H1 (cell line): Measurements from ENCODE around the gene NANP. TPM values are rescaled to one million over a fixed set of nuclear protein-coding genes. Genes with fewer than 3 reads are reported as not detected.

Experiments
- CTCF ChIA-PET: fragments of 300-600 bp; sonication (Branson Sonifier 250); formaldehyde crosslinking; loops from one replicate; lab custom pipeline; 2021; ENCODE audit not compliant: partially characterized antibody; lab: Charles Lee
- POLR2A ChIA-PET: fragments of 300-600 bp; sonication (Branson Sonifier 250); formaldehyde crosslinking; loops from one replicate; lab custom pipeline; 2021; ENCODE audit warnings: inconsistent platforms; ENCODE audit not compliant: partially characterized antibody; lab: Charles Lee
- DNase-seq, 2 experiments: peaks; one replicate each; pipeline versions ENCODE4 v3.0.0 to v3.0.0-alpha.2; 2010 to 2022; ENCODE audit warnings: low spot score in 2 of 2, low read depth in 1 of 2, mixed read lengths in 1 of 2
- FAIRE-seq: peaks from 2 replicates; lab custom pipeline; 2011; peaks lifted over from hg19 to GRCh38; lab: Jason Lieb, UNC
- H2AFZ ChIP-seq: 2 replicates; pipeline ENCODE4 v1.8.1; 2012; ENCODE audit warnings: low read length, inconsistent platforms
- H2AK5ac ChIP-seq: 2 replicates; pipeline ENCODE4 v1.6.1; 2013; ENCODE audit warnings: low read depth, low read length
- H2BK120ac ChIP-seq: replicated peaks from 2 replicates; pipeline ENCODE3; 2013; ENCODE audit warnings: low read depth, low read length, inconsistent platforms
- H2BK12ac ChIP-seq: 2 replicates; pipeline ENCODE4 v1.6.1; 2013; ENCODE audit warnings: low read depth, low read length
- H2BK15ac ChIP-seq: 2 replicates; pipeline ENCODE4 v1.6.1; 2013; ENCODE audit warnings: low read length
- H2BK20ac ChIP-seq: 2 replicates; pipeline ENCODE4 v1.6.1; 2013; ENCODE audit warnings: low read length
- H2BK5ac ChIP-seq: 2 replicates; pipeline ENCODE4 v1.6.1; 2013; ENCODE audit warnings: low read depth, low read length
- H3K14ac ChIP-seq: 2 replicates; pipeline ENCODE4 v1.6.1; 2013; ENCODE audit warnings: inconsistent platforms; ENCODE audit not compliant: insufficient read length
- H3K18ac ChIP-seq: 2 replicates; pipeline ENCODE4 v1.6.1; 2013; ENCODE audit warnings: low read length; ENCODE audit errors: extremely low read depth
- H3K23ac ChIP-seq: 2 replicates; pipeline ENCODE4 v1.6.1; 2013; ENCODE audit warnings: inconsistent platforms; ENCODE audit not compliant: insufficient read length
- H3K23me2 ChIP-seq: 2 replicates; pipeline ENCODE4 v1.6.1; 2013; ENCODE audit warnings: low read depth, low read length
- H3K27ac ChIP-seq: 2 replicates; pipeline ENCODE4 v1.6.1; 2011; ENCODE audit warnings: low read depth, low read length, inconsistent platforms
- H3K27me3 ChIP-seq, 4 experiments: replicated peaks in 1 of 4; 1 replicate in 1 of 4; 2 replicates in 3 of 4; pipeline versions ENCODE4 v1.6.1 to v1.8.1; 2011 to 2013; ENCODE audit warnings: low read length in 3 of 4, mild to moderate bottlenecking in 3 of 4, inconsistent platforms in 2 of 4, mixed read lengths in 2 of 4, moderate library complexity in 1 of 4; ENCODE audit not compliant: control insufficient read depth in 3 of 4, insufficient read depth in 3 of 4; ENCODE audit errors: extremely low read depth in 1 of 4
- H3K36me3 ChIP-seq, 4 experiments: 2 replicates each; pipeline versions ENCODE4 v1.6.1 to v1.8.1; 2011 to 2013; ENCODE audit warnings: mild to moderate bottlenecking in 4 of 4, low read length in 3 of 4, moderate library complexity in 2 of 4, control low read depth in 1 of 4, inconsistent platforms in 1 of 4; ENCODE audit not compliant: insufficient read depth in 4 of 4, control insufficient read depth in 2 of 4
- H3K4ac ChIP-seq: replicated peaks from 2 replicates; pipeline ENCODE3; 2013; ENCODE audit warnings: low read length, low read depth, mixed read lengths, inconsistent platforms; ENCODE audit not compliant: insufficient read length
- H3K4me1 ChIP-seq, 4 experiments: replicated peaks in 1 of 4; 1 replicate in 1 of 4; 2 replicates in 3 of 4; pipeline versions ENCODE4 v1.6.1 to v1.8.1; 2011 to 2013; ENCODE audit warnings: low read length in 3 of 4, inconsistent platforms in 2 of 4, mixed read lengths in 1 of 4; ENCODE audit not compliant: insufficient read depth in 4 of 4, control insufficient read depth in 3 of 4
- H3K4me2 ChIP-seq, 2 experiments: 2 replicates each; pipeline versions ENCODE4 v1.6.1 to v1.8.1; 2011 to 2013; ENCODE audit warnings: low read depth in 2 of 2, low read length in 2 of 2, control low read depth in 1 of 2, inconsistent platforms in 1 of 2, mild to moderate bottlenecking in 1 of 2; ENCODE audit not compliant: insufficient read depth in 1 of 2
- H3K4me3 ChIP-seq, 4 experiments: fragments of 200-600, 300-600 bp in 1 of 4; sonication (generic), shearing (Covaris generic), sonication (Bioruptor Twin) in 1 of 4; 2 replicates each; pipeline versions ENCODE4 v1.5.1 to v1.8.1; 2011 to 2016; ENCODE audit warnings: low read length in 4 of 4, low read depth in 3 of 4, control low read depth in 2 of 4, inconsistent platforms in 2 of 4, mild to moderate bottlenecking in 2 of 4, mixed read lengths in 1 of 4, moderate library complexity in 1 of 4; ENCODE audit not compliant: insufficient read depth in 2 of 4; ENCODE audit errors: extremely low read depth in 1 of 4
- H3K56ac ChIP-seq: replicated peaks from 2 replicates; pipeline ENCODE3; 2013; ENCODE audit warnings: low read depth, mild to moderate bottlenecking, mixed read lengths, low read length, inconsistent platforms; ENCODE audit not compliant: insufficient read length
- H3K79me1 ChIP-seq: 2 replicates; pipeline ENCODE4 v1.6.1; 2013; ENCODE audit warnings: low read depth, low read length, control low read depth
- H3K79me2 ChIP-seq, 2 experiments: 2 replicates each; pipeline versions ENCODE4 v1.6.1 to v1.8.1; 2012 to 2013; ENCODE audit warnings: low read length in 2 of 2, mild to moderate bottlenecking in 2 of 2, inconsistent platforms in 1 of 2; ENCODE audit not compliant: insufficient read depth in 2 of 2, control insufficient read depth in 1 of 2
- H3K9ac ChIP-seq, 4 experiments: replicated peaks in 1 of 4; 1 replicate in 1 of 4; 2 replicates in 3 of 4; pipeline versions ENCODE4 v1.6.1 to v1.8.1; 2011 to 2013; ENCODE audit warnings: low read depth in 3 of 4, low read length in 3 of 4, control low read depth in 2 of 4, mild to moderate bottlenecking in 2 of 4, moderate library complexity in 2 of 4, inconsistent platforms in 1 of 4; ENCODE audit errors: extremely low read depth in 1 of 4
- H3K9me3 ChIP-seq, 2 experiments: 2 replicates each; pipeline versions ENCODE4 v1.6.1 to v1.8.1; 2012 to 2013; ENCODE audit warnings: mild to moderate bottlenecking in 2 of 2, moderate library complexity in 2 of 2, control low read depth in 1 of 2, inconsistent platforms in 1 of 2, low read depth in 1 of 2, low read length in 1 of 2, mixed read lengths in 1 of 2; ENCODE audit not compliant: insufficient read depth in 2 of 2
- H4K20me1 ChIP-seq, 2 experiments: replicated peaks in 1 of 2; 2 replicates each; pipeline versions ENCODE3 to v1.8.1; 2011 to 2013; ENCODE audit warnings: inconsistent platforms in 2 of 2, low read length in 2 of 2, mild to moderate bottlenecking in 1 of 2; ENCODE audit not compliant: insufficient read depth in 2 of 2, control insufficient read depth in 1 of 2
- H4K5ac ChIP-seq: 2 replicates; pipeline ENCODE4 v1.6.1; 2013; ENCODE audit warnings: low read length, low read depth, mixed read lengths, inconsistent platforms; ENCODE audit not compliant: insufficient read length
- H4K8ac ChIP-seq: 2 replicates; pipeline ENCODE4 v1.8.0; 2013; ENCODE audit warnings: mild to moderate bottlenecking, moderate library complexity, low read length, inconsistent platforms; ENCODE audit not compliant: insufficient read depth; ENCODE audit errors: extremely low read depth
- H4K91ac ChIP-seq: replicated peaks from 2 replicates; pipeline ENCODE3; 2013; ENCODE audit warnings: low read length, mixed read lengths, inconsistent platforms; ENCODE audit not compliant: insufficient read length
- CBX8 ChIP-seq: fragments of 300-800, 300-1000 bp; sonication (generic); IDR thresholded peaks from 2 replicates; pipeline ENCODE4 v1.7.1; 2016; ENCODE audit warnings: low read depth, low read length, borderline replicate concordance
- CHD2 ChIP-seq: IDR thresholded peaks from 2 replicates; pipeline ENCODE4 v1.6.1; 2012; ENCODE audit warnings: low read length, improper control_type of control experiment
- CREB1 ChIP-seq: IDR thresholded peaks from 2 replicates; pipeline ENCODE4 v1.6.1; 2012; ENCODE audit warnings: inconsistent platforms
- FOSL1 ChIP-seq: IDR thresholded peaks from 2 replicates; pipeline ENCODE4 v1.6.1; 2011; ENCODE audit warnings: mild to moderate bottlenecking, low read depth, low read length, moderate library complexity; ENCODE audit not compliant: insufficient read depth
- MAFK ChIP-seq: IDR thresholded peaks from 2 replicates; pipeline ENCODE4 v1.6.1; 2012; ENCODE audit warnings: low read depth, mild to moderate bottlenecking, improper control_type of control experiment, low read length
- PHF8 ChIP-seq: fragments of 200-600 bp; sonication (generic); conservative IDR thresholded peaks from 2 replicates; pipeline ENCODE4 v1.7.1; 2012; ENCODE audit warnings: low read depth, mild to moderate bottlenecking, inconsistent platforms, low read length, moderate library complexity
- POLR2A ChIP-seq, 2 experiments: IDR thresholded peaks; 1 replicate in 1 of 2; 2 replicates in 1 of 2; pipeline ENCODE4 v1.6.1; 2011; ENCODE audit warnings: low read depth in 2 of 2, low read length in 2 of 2, mild to moderate bottlenecking in 2 of 2; ENCODE audit errors: control extremely low read depth in 1 of 2
- RXRA ChIP-seq: IDR thresholded peaks from 2 replicates; pipeline ENCODE4 v1.6.1; 2011; ENCODE audit warnings: low read depth, mild to moderate bottlenecking, low read length, moderate library complexity; ENCODE audit not compliant: insufficient read depth
- SIX5 ChIP-seq: IDR thresholded peaks from 2 replicates; pipeline ENCODE4 v1.6.1; 2011; ENCODE audit warnings: mild to moderate bottlenecking, low read depth, low read length
- SP2 ChIP-seq: IDR thresholded peaks from 2 replicates; pipeline ENCODE4 v1.6.1; 2012; ENCODE audit warnings: mild to moderate bottlenecking, low read length, inconsistent platforms
- TCF12 ChIP-seq: IDR thresholded peaks from 2 replicates; pipeline ENCODE4 v1.6.1; 2011; ENCODE audit warnings: low read depth, mild to moderate bottlenecking, low read length
- ZNF274 ChIP-seq: IDR thresholded peaks from 2 replicates; pipeline ENCODE4 v1.7.0; 2012; ENCODE audit warnings: low read length, borderline replicate concordance; ENCODE audit errors: extremely low read depth
- polyA plus RNA-seq, 7 experiments: library from polyadenylated mRNA; depleted of rRNA in 3 of 7; stranded (reverse) in 5 of 7; unstranded in 2 of 7; fragments of >200 nt in 5 of 7; fragments of 200-250 nt in 2 of 7; gene quantifications; 1 replicate in 5 of 7; 2 replicates in 1 of 7; 4 replicates in 1 of 7; pipeline versions ENCODE4 v1.2.1 to v1.2.3, GENCODE V29; 2011 to 2013; ENCODE audit warnings: missing spikeins in 2 of 7, mixed read lengths in 2 of 7
- total RNA-seq: library from RNA; stranded (reverse); fragmentation: NEBNext Ultra II Directional; extraction: Animal tissue kit (Norgen Biotek cat#: 25700); gene quantifications from 2 replicates; pipeline ENCODE4 v1.2.1, GENCODE V29; 2021
- TF ChIP-seq, protein P1 (sequence below): IDR thresholded peaks from 2 replicates; pipeline ENCODE4 v1.6.1; 2012; ENCODE audit warnings: inconsistent platforms

The NANP gene
- total and polyA plus RNA-seq, 2 of the 8 experiments (the other 6 are each of a cell fraction or from before 2014, with no cell fraction given) = 3.8 to 6.2 TPM

DNA sequence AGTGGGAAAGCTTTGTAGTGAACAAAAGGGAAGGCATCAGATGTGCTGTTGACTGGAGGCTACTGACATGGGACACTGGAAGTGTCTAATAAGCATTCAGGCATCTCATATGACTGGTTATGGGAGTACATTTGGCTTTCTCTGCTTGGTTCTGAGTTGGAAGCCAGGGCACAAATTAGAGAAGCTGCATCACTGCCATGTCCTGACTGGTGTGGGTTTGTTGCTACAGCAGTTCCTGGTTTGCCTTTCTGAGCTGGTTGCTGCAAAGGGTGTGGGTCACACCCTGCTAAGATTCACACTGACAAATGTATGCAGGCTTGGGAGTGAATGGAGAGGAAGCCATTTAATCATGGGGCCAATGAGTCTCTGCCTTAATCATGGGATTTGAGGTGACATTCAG lies 36.2 kb upstream of the NANP start:
- no peak overlapping the region for H2BK5ac ChIP-seq
- no peaks in the 10 kb centered on the region; a peak in 1 of 4 replicates for H3K9me3 ChIP-seq
- POLR2A ChIA-PET = no interaction called here
- H2BK20ac ChIP-seq = no peak overlapping the region
- no peaks in the 10 kb centered on the region for H3K79me1 ChIP-seq
- no peak overlapping the region for H4K5ac ChIP-seq
- no peak overlapping the region for H3K9ac ChIP-seq
- H3K79me2 ChIP-seq = no peaks in the 10 kb centered on the region
- no peak overlapping the region for H3K27ac ChIP-seq
- FAIRE-seq = no peak
- no peaks in the 10 kb centered on the region for H3K36me3 ChIP-seq
- no peak overlapping the region for H2AK5ac ChIP-seq
- no peak overlapping the region for H4K91ac ChIP-seq
- H2BK12ac ChIP-seq = no peak overlapping the region
- H4K8ac ChIP-seq = no peak overlapping the region
- H3K56ac ChIP-seq = no peak overlapping the region
- no peaks in the 10 kb centered on the region for H4K20me1 ChIP-seq
- TF ChIP-seq TCF12 (no peak), MAFK (no peak), CBX8 (no peak), SIX5 (no peak), SP2 (no peak), FOSL1 (no peak), ZNF274 (no peak), CHD2 (no peak), CREB1 (no peak), PHF8 (no peak), POLR2A (IDR thresholded peaks at IDR 0.05; ENCODE audit: control extremely low read depth in 1 of 2, low read depth in 2 of 2, low read length in 2 of 2) (no peak), RXRA (no peak)
- TF ChIP-seq, protein P1, sequence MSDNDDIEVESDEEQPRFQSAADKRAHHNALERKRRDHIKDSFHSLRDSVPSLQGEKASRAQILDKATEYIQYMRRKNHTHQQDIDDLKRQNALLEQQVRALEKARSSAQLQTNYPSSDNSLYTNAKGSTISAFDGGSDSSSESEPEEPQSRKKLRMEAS = no peak
- H3K4ac ChIP-seq = no peak overlapping the region
- no peak overlapping the region for H3K4me2 ChIP-seq
- CTCF ChIA-PET = interaction anchor here (0.9 kb wide), 1 partner anchor 183 kb away, joined by 3 read pairs; no protein-coding TSS in a partner anchor
- no peak overlapping the region for H3K23ac ChIP-seq
- H3K14ac ChIP-seq = no peak overlapping the region
- H3K27me3 ChIP-seq = no peaks in the 10 kb centered on the region
- H3K23me2 ChIP-seq = no peaks in the 10 kb centered on the region
- no peak overlapping the region for H2BK15ac ChIP-seq
- H3K18ac ChIP-seq = no peak overlapping the region
- no peak overlapping the region for H2BK120ac ChIP-seq
- no peak overlapping the region for H2AFZ ChIP-seq
- no peaks in the 10 kb centered on the region for H3K4me1 ChIP-seq
- H3K4me3 ChIP-seq = no peak overlapping the region
- no peak for DNase-seq
